ENCODE measurements around the gene DENND10. TPM values are rescaled to one million over a fixed set of nuclear protein-coding genes. Genes with fewer than 3 reads are reported as not detected.

Gene DENND10
- total and polyA plus RNA-seq, 7 donors: 6.6 to 27.9 (median 19.1) TPM

DNA sequence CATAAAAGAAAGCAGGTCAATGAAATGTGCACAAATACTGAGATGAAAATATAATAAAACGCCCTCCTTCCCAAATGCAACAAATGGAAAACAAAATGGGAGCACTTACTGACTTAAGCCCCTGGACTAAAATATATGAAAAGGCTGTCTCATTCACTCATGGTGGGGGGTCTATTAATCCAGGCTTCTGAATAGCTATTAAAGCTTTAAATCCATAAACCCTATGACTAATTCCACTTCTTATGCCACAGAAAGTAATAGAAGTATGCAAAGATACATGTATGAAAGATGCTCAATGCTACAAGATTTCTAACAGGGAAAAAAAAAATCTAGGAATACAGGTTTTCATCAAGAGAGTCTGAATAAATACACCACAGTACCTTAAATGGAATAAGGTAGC lies 43.8 kb upstream of the DENND10 start:
- ATAC-seq: no peak
- WGBS, 3 donors: 88 to 95% (median 93%) methylated on average over 1 of the region's 1 CpG

DNA sequence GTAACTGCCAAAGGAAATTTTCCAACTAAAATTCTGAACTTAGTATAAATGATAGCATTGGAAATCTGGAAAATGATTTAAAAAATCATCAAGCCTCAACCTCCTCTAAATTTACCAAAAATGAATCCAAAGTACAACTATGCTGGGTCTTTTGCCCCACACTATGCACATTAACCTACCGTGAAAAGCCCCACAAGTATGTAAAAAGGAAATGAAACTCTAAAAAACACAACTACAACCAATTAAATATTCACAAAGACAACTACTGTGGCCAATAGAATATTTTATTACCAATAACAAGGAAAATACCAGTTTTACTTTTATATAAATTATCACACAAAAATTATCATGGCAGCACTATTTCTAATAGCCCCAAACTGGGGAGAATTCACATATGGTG lies 42.6 kb upstream of the DENND10 start:
- ATAC-seq (no peak), DNase-seq (no peak)
- Histone ChIP-seq H3K27me3 (ENCODE audit: insufficient read depth in 3 of 3, low read length in 2 of 3) (no peaks in the 10 kb centered on the region), H3K4me3 (no peak overlapping the region), H3K9me3 (no peaks in the 10 kb centered on the region), H3K4me1 (no peaks in the 10 kb centered on the region), H3K27ac (no peak overlapping the region), H3K36me3 (ENCODE audit: insufficient read depth in 1 of 2, low read depth in 1 of 2) (peaks cover 17 to 100% of the 10 kb centered on the region in 2 donors)
- TF ChIP-seq, protein P1, sequence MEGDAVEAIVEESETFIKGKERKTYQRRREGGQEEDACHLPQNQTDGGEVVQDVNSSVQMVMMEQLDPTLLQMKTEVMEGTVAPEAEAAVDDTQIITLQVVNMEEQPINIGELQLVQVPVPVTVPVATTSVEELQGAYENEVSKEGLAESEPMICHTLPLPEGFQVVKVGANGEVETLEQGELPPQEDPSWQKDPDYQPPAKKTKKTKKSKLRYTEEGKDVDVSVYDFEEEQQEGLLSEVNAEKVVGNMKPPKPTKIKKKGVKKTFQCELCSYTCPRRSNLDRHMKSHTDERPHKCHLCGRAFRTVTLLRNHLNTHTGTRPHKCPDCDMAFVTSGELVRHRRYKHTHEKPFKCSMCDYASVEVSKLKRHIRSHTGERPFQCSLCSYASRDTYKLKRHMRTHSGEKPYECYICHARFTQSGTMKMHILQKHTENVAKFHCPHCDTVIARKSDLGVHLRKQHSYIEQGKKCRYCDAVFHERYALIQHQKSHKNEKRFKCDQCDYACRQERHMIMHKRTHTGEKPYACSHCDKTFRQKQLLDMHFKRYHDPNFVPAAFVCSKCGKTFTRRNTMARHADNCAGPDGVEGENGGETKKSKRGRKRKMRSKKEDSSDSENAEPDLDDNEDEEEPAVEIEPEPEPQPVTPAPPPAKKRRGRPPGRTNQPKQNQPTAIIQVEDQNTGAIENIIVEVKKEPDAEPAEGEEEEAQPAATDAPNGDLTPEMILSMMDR (IDR thresholded peaks at IDR 0.05): no peak
- intact Hi-C loops (cut with DNase I): no loop called here
- WGBS, 3 donors: 73 to 86% (median 75%) methylated on average over 1 of the region's 1 CpG

More for the DNA sequence above, 43.8 kb upstream of the DENND10 start:
- no peak for DNase-seq
- intact Hi-C loops (cut with DNase I): no loop called here
- Histone ChIP-seq H3K36me3 (ENCODE audit: insufficient read depth in 1 of 2, low read depth in 1 of 2) (peaks cover 15 to 100% of the 10 kb centered on the region in 2 donors), H3K9me3 (no peaks in the 10 kb centered on the region), H3K4me1 (no peaks in the 10 kb centered on the region), H3K4me3 (no peak overlapping the region), H3K27ac (no peak overlapping the region), H3K27me3 (ENCODE audit: insufficient read depth in 3 of 3, low read length in 2 of 3) (no peaks in the 10 kb centered on the region)
- TF ChIP-seq, protein P1 (IDR thresholded peaks at IDR 0.05): no peak

DNA sequence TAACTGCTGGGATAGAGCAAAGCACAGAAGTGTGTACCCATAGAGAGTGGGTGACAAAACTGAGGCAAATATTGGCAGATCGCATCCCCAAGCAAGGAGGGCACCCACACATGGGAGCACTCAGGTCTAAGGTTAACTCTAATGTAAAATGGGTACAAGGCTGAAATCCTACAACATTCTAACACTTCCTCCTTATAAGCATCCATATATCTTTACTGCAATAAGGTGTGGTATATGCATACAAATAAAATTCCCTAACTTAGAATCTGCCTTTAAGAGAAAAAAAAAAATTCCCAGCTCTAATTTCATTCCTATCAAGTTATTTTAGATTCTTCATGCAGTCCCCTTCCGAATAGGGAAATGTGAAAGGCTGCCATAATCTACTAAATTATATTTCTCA lies 42.0 kb upstream of the DENND10 start:
- H3K27me3 ChIP-seq (ENCODE audit: insufficient read depth in 3 of 3, low read length in 2 of 3): no peaks in the 10 kb centered on the region
- no peaks in the 10 kb centered on the region for H3K4me1 ChIP-seq
- WGBS, 3 donors: 86 to 96% (median 87%) methylated on average over 2 of the region's 2 CpGs
- ATAC-seq (no peak), DNase-seq (no peak)
- TF ChIP-seq, protein P1 (IDR thresholded peaks at IDR 0.05): no peak
- no peak overlapping the region for H3K27ac ChIP-seq
- H3K9me3 ChIP-seq: no peaks in the 10 kb centered on the region
- H3K4me3 ChIP-seq: no peak overlapping the region
- H3K36me3 ChIP-seq (ENCODE audit: insufficient read depth in 1 of 2, low read depth in 1 of 2): peaks cover 17 to 100% of the 10 kb centered on the region in 2 donors
- intact Hi-C loops (cut with DNase I): no loop called here

DNA sequence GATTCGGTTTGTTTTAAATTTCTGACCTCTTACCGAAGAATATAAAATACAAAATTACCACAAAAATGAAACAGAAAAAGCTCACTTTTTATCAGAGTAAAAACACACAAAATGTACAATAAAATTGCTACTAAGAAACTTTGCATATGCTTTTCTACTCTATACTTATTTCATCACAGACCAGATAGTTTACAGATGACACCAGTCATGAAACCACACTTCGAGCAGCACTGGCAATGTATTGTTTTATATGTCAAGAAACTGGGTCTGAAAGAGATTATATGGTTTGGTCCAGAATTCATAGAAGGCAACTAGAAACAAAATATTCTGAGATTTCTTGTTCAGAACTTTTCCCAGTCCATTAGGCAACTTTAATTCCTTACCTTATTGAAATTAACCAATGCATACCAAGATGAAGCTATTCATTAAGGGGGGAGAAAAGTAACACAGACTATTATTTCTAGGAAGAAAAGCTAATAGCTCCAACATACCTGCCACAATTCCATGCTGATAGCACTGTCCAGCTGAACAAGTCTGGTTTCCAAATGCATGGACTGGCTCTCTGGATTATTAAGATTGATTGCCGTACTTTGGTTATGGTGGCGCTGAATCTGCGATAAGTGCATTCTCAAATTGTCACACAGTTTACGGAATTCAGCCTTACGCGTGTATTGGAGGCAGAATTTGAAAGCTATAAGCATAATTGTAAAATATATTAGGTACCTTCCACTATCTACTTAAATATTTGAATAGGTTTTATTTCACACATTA lies 33.3 kb upstream of the DENND10 start:
- ATAC-seq (no peak), DNase-seq (no peak)
- intact Hi-C loops (cut with DNase I): no loop called here
- no peak overlapping the region for H3K4me3 ChIP-seq
- 94 to 97% (median 95%) methylated on average over 9 of the region's 9 CpGs for WGBS, 3 donors
- no peak overlapping the region for H3K27ac ChIP-seq
- H3K36me3 ChIP-seq (ENCODE audit: insufficient read depth in 1 of 2, low read depth in 1 of 2): peaks cover 5 to 85% of the 10 kb centered on the region in 2 donors
- TF ChIP-seq, protein P1 (IDR thresholded peaks at IDR 0.05): no peak
- peaks cover 14% of the 10 kb centered on the region for H3K4me1 ChIP-seq
- no peaks in the 10 kb centered on the region for H3K9me3 ChIP-seq
- no peaks in the 10 kb centered on the region for H3K27me3 ChIP-seq (ENCODE audit: insufficient read depth in 3 of 3, low read length in 2 of 3)

All from psoas muscle (tissue), 8 donors.